GM12874 (cell line): ENCODE results near the gene ZFYVE16.

Experiments
- TF ChIP-seq, protein P1 (sequence below): IDR thresholded peaks from 2 replicates; pipeline ENCODE4 v1.5.1; 2011; ENCODE audit warnings: low read depth, mild to moderate bottlenecking, control low read depth, low read length, moderate library complexity; ENCODE audit not compliant: insufficient read depth

Gene ZFYVE16

GRCh38 chr5:80474929-80475328 lies 67.1 kb downstream of the ZFYVE16 start:
- TF ChIP-seq, protein P1, sequence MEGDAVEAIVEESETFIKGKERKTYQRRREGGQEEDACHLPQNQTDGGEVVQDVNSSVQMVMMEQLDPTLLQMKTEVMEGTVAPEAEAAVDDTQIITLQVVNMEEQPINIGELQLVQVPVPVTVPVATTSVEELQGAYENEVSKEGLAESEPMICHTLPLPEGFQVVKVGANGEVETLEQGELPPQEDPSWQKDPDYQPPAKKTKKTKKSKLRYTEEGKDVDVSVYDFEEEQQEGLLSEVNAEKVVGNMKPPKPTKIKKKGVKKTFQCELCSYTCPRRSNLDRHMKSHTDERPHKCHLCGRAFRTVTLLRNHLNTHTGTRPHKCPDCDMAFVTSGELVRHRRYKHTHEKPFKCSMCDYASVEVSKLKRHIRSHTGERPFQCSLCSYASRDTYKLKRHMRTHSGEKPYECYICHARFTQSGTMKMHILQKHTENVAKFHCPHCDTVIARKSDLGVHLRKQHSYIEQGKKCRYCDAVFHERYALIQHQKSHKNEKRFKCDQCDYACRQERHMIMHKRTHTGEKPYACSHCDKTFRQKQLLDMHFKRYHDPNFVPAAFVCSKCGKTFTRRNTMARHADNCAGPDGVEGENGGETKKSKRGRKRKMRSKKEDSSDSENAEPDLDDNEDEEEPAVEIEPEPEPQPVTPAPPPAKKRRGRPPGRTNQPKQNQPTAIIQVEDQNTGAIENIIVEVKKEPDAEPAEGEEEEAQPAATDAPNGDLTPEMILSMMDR, result no peak

DNA sequence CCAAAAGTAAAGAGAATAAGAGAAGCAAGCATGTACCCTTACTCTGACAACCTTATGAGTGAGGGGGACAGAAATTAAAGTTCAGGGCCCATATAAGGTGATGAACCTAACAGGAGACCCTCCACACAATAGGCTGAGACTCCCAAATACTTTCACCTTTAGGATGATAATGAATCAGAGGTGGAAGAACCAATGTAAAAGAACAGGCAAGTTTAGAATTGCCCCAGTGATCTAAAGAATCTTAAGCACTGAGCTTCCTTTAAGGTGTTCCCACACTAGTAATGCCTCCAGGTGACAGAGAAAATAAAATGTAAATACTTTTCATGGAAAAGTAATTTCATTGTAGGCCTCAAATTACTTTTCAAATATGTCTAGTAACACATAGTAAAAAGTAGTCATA lies 71.8 kb downstream of the ZFYVE16 start:
- TF ChIP-seq, protein P1, result no peak

- TF ChIP-seq, protein P1, result no peak
Measured at GRCh38 chr5:80480354-80480753, 72.5 kb downstream of the ZFYVE16 start.

DNA sequence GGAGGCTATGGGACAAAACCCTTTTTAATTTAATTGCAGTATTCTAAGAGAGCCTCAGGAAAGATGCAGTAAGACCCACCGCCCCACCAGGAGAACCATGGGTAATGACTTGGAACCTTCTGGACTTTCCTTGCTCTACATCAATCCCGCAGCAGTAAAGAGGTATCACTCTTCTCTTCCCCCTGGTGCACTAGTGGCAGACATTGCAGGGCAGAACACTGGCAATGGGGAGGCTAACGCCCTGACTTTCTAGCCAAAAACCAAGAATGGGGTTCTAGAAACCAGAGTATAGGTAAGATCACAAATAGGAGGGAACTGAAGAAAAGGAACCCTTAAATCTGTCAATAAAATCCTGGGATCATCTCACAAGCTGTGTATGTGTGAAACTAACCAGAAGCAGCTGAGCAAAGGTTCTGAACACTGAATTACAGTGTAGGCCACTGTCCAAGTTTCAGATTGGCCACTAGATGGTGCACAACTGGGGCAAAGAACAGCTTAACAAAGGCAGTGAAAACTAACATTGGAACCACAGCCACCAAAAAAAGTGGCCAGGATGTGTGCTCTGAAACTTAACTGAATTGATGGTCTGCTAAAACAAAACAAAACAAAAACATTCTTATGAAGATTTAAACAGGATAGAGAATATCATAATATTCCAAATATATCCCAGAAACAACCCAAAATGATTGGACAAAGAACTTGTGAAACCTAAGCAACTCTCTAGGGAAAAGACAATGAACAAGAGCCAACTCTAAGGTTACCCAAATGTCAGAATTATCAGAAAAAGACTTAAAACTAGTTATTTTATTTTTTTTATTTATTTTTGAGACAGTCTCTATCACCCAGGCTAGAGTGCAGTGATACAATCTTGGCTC lies 73.4 kb downstream of the ZFYVE16 start:
- TF ChIP-seq, protein P1, result peak; percentile 84

GRCh38 chr5:80482578-80482977 lies 74.7 kb downstream of the ZFYVE16 start:
- TF ChIP-seq, protein P1, result no peak

GRCh38 chr5:80483636-80484232 lies 75.9 kb downstream of the ZFYVE16 start:
- TF ChIP-seq, protein P1, result no peak

GRCh38 chr5:80487444-80487828 lies 79.6 kb downstream of the ZFYVE16 start:
- TF ChIP-seq, protein P1, result no peak
